ENCODE measurements around the gene SHISAL1. TPM values are rescaled to one million over a fixed set of nuclear protein-coding genes. Genes with fewer than 3 reads are reported as not detected.

SHISAL1 gene
- total and polyA plus RNA-seq, 8 donors: 0.72 to 1.4 (median 0.92) TPM

GRCh38 chr22:44344407-44344806 lies 31.7 kb upstream of the SHISAL1 start:
- H3K27ac ChIP-seq: no peak overlapping the region
- TF ChIP-seq CTCF (IDR thresholded peaks at IDR 0.05): no peak
- ATAC-seq: no peak
- peaks cover 0 to 27% of the 10 kb centered on the region in 2 donors for H3K27me3 ChIP-seq
- H3K9me3 ChIP-seq: no peaks in the 10 kb centered on the region
- no peak overlapping the region for H3K4me3 ChIP-seq
- intact Hi-C loops (cut with DNase I): no loop called here
- DNase-seq: no peak
- no peaks in the 10 kb centered on the region for H3K36me3 ChIP-seq
- H3K4me1 ChIP-seq: peaks cover 3 to 5% of the 10 kb centered on the region in 2 donors

DNA sequence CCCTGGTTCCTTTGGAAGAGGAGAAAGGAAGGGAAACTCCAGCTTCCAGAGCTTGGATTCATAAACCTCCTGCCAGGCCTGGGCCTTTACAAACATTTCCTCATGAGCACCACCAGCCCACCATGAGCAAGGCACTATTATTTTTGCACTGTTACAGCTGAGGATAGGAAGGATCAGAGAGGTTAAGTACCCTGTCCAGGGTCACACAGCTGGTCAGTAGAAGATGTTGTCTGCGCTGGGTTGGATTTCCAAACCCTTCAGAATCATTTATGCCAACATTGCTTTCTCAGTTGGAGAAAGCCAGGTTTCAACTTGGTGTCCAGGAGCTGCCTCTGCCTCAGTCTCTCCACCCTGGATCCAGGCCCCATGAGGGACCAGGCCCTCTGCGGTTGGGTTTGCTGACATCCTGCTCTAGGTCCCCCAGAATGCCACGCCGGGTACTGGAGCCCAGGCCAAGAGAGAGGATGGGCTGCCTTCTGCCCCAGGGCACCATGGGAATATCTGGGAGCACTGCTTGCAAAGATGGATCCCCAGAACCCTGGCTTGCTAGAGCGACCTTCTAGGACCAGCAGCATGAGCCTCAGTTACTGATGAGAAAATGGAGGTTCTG lies 29.7 kb upstream of the SHISAL1 start:
- no peak for ATAC-seq
- intact Hi-C loops (cut with DNase I): no loop called here
- Histone ChIP-seq H3K4me1 (peaks cover 3 to 5% of the 10 kb centered on the region in 2 donors), H3K36me3 (no peaks in the 10 kb centered on the region), H3K27me3 (peaks cover 0 to 26% of the 10 kb centered on the region in 2 donors), H3K9me3 (no peaks in the 10 kb centered on the region), H3K27ac (peak overlapping the region in 1 of 2 donors; percentile 46), H3K4me3 (no peak overlapping the region)
- TF ChIP-seq CTCF (IDR thresholded peaks at IDR 0.05): no peak
- DNase-seq: no peak

DNA sequence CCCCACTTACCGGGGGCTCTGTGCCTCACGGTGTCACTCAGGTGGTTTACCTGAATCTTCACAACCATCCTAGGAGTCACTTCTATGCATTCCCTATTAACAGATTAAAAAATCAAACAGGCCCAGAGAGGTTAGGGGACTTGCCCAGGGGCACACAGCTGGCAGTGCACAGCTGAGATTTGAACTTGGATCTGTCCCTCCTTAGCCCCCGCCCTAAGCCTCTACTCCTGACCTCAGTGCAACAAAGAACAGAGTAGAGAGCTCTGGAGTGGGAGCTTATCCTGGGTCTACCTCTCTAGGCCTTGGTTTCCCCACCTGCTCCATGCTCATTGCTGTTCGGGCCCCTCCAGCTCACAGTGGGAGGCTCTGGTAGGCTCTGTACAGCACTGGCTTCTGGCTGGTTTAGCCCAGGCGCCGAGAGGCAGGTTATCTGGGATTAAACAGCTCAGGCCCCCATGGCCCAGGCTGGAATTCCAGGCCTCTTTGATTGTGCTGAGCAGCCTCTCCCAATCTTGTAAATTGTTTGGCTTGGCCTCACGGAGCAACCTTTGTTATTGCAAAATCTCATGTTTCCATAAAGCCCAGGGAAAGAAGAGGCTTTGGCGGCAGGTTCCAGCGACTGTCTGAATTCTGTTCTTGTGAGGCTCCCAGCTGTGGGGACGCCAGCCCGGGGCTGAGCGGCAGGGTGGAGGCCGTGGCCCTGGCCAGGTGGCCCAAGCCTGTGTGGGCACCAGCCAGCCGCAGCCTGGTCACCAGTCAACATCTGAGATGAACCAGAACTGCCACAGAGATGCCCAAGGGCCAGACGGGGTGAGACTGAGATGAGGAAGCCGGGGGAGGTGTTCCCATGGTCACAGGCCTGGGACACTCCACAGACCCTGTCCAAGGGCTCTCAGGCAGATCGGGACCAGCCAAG lies 28.9 kb upstream of the SHISAL1 start:
- no peak for TF ChIP-seq CTCF (IDR thresholded peaks at IDR 0.05)
- no peaks in the 10 kb centered on the region for H3K36me3 ChIP-seq
- ATAC-seq (peak; percentile 80), DNase-seq (no peak)
- H3K27me3 ChIP-seq: peaks cover 0 to 31% of the 10 kb centered on the region in 2 donors
- H3K4me1 ChIP-seq: peaks cover 3 to 5% of the 10 kb centered on the region in 2 donors
- no peak overlapping the region for H3K4me3 ChIP-seq
- peak overlapping the region in 1 of 2 donors; percentile 46 for H3K27ac ChIP-seq
- H3K9me3 ChIP-seq: no peaks in the 10 kb centered on the region
- intact Hi-C loops (cut with DNase I): no loop called here

- no peak for TF ChIP-seq CTCF (IDR thresholded peaks at IDR 0.05)
- intact Hi-C loops (cut with DNase I): no loop called here
- ATAC-seq (no peak), DNase-seq (no peak)
- no peak overlapping the region for H3K4me3 ChIP-seq
- H3K36me3 ChIP-seq: no peaks in the 10 kb centered on the region
- H3K27me3 ChIP-seq: peaks cover 0 to 36% of the 10 kb centered on the region in 2 donors
- peaks cover 3 to 5% of the 10 kb centered on the region in 2 donors for H3K4me1 ChIP-seq
- no peaks in the 10 kb centered on the region for H3K9me3 ChIP-seq
- no peak overlapping the region for H3K27ac ChIP-seq
Measured at GRCh38 chr22:44340271-44341239, 27.8 kb upstream of the SHISAL1 start.
